WTC11 (cell line): ENCODE results near the gene MED13.

Experiments
- CREB1 ChIP-seq: sonication (generic); formaldehyde crosslinking; IDR thresholded peaks from 2 replicates; pipeline ENCODE4 v1.8.0; 2023; ENCODE audit warnings: mild to moderate bottlenecking, missing genetic modification reagents
- CREM ChIP-seq: sonication (generic); formaldehyde crosslinking; IDR thresholded peaks from 2 replicates; pipeline ENCODE4 v1.8.1; 2022; ENCODE audit warnings: mild to moderate bottlenecking, missing genetic modification reagents, moderate library complexity
- CTCF ChIP-seq: fragments of 200-600 bp; IDR thresholded peaks from 2 replicates; pipeline ENCODE4 v1.8.0; 2022; ENCODE audit warnings: antibody characterized with exemption
- NR3C1 ChIP-seq: sonication (generic); formaldehyde crosslinking; conservative IDR thresholded peaks from 2 replicates; pipeline ENCODE4 v1.8.1; 2023; ENCODE audit warnings: low read depth, mild to moderate bottlenecking, missing genetic modification reagents
- SMAD3 ChIP-seq: sonication (generic); formaldehyde crosslinking; IDR thresholded peaks from 2 replicates; pipeline ENCODE4 v1.8.0; 2022; ENCODE audit warnings: missing genetic modification reagents, mild to moderate bottlenecking, borderline replicate concordance
- SMAD4 ChIP-seq: sonication (generic); formaldehyde crosslinking; IDR thresholded peaks from 2 replicates; pipeline ENCODE4 v1.8.0; 2022; ENCODE audit warnings: mild to moderate bottlenecking, missing genetic modification reagents
- ZNF263 ChIP-seq: sonication (generic); formaldehyde crosslinking; IDR thresholded peaks from 2 replicates; pipeline ENCODE4 v1.8.1; 2022; ENCODE audit warnings: low read depth, mild to moderate bottlenecking, moderate library complexity, missing genetic modification reagents
- TF ChIP-seq, protein P1 (sequence below): sonication (generic); formaldehyde crosslinking; IDR thresholded peaks from 2 replicates; pipeline ENCODE4 v1.8.0; 2022; ENCODE audit warnings: mild to moderate bottlenecking, missing genetic modification reagents
- TF ChIP-seq, protein P2 (sequence below): sonication (generic); formaldehyde crosslinking; IDR thresholded peaks from 2 replicates; pipeline ENCODE4 v1.8.1; 2023; ENCODE audit warnings: mild to moderate bottlenecking, moderate library complexity, missing genetic modification reagents

- TF ChIP-seq, protein P1, sequence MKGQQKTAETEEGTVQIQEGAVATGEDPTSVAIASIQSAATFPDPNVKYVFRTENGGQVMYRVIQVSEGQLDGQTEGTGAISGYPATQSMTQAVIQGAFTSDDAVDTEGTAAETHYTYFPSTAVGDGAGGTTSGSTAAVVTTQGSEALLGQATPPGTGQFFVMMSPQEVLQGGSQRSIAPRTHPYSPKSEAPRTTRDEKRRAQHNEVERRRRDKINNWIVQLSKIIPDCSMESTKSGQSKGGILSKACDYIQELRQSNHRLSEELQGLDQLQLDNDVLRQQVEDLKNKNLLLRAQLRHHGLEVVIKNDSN (CRISPR knock-in tag) = no peak
- TF ChIP-seq CTCF (no peak), CREM (CRISPR knock-in tag) (no peak), ZNF263 (CRISPR knock-in tag) (no peak), NR3C1 (no peak), SMAD3 (no peak), CREB1 (CRISPR knock-in tag) (no peak), SMAD4 (no peak)
- TF ChIP-seq, protein P2, sequence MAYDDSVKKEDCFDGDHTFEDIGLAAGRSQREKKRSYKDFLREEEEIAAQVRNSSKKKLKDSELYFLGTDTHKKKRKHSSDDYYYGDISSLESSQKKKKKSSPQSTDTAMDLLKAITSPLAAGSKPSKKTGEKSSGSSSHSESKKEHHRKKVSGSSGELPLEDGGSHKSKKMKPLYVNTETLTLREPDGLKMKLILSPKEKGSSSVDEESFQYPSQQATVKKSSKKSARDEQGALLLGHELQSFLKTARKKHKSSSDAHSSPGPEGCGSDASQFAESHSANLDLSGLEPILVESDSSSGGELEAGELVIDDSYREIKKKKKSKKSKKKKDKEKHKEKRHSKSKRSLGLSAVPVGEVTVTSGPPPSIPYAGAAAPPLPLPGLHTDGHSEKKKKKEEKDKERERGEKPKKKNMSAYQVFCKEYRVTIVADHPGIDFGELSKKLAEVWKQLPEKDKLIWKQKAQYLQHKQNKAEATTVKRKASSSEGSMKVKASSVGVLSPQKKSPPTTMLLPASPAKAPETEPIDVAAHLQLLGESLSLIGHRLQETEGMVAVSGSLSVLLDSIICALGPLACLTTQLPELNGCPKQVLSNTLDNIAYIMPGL (CRISPR knock-in tag) = no peak
Measured at GRCh38 chr17:61970030-61970429, 95.0 kb downstream of the MED13 start.
